Stimulated activated CD8-positive, alpha-beta memory T cell treated with anti-CD3 and anti-CD28 coated beads, Interleukin-2, amount 100 ng/mL, for 48 hours (primary cell): ENCODE measurements around the gene PSMC2.

ENCODE experiments used
- DNase-seq, 2 donors: peaks; one replicate each; pipeline ENCODE4 v3.0.0-alpha.2; 2020; ENCODE audit warnings: low read depth in 2 of 2

The PSMC2 gene

GRCh38 chr7:103347507-103348267 is at the start of gene PSMC2:
Gene PSMC2, plus strand, starts transcription at chr7:103347643. Its CDS starts 69 bp downstream, at chr7:103347712.
- peak; percentile 53 to 72 for DNase-seq

- no peak for DNase-seq
Observed at GRCh38 chr7:103297837-103298179, 49.6 kb upstream of the PSMC2 start.

GRCh38 chr7:103299660-103300059 is 47.8 kb upstream of the PSMC2 start:
- DNase-seq: no peak

GRCh38 chr7:103301441-103301840 is 46.0 kb upstream of the PSMC2 start:
- no peak for DNase-seq

GRCh38 chr7:103307503-103308231 is 39.8 kb upstream of the PSMC2 start:
- no peak for DNase-seq

- no peak for DNase-seq
Observed at GRCh38 chr7:103314852-103315251, 32.6 kb upstream of the PSMC2 start.

GRCh38 chr7:103316380-103316941 is 31.0 kb upstream of the PSMC2 start:
- no peak for DNase-seq

GRCh38 chr7:103317009-103317408 is 30.4 kb upstream of the PSMC2 start:
- no peak for DNase-seq

GRCh38 chr7:103325744-103326143 is 21.7 kb upstream of the PSMC2 start:
- no peak for DNase-seq

- DNase-seq: no peak
Observed at GRCh38 chr7:103336761-103337160, 10.7 kb upstream of the PSMC2 start.

GRCh38 chr7:103338864-103339263 is 8.6 kb upstream of the PSMC2 start:
- DNase-seq: no peak

GRCh38 chr7:103341466-103341865 is 6.0 kb upstream of the PSMC2 start:
- DNase-seq: no peak

GRCh38 chr7:103343332-103343731 is 4.1 kb upstream of the PSMC2 start:
- DNase-seq: no peak

GRCh38 chr7:103343758-103344452 is 3.5 kb upstream of the PSMC2 start:
- peak in 1 of 2 donors; percentile 19 for DNase-seq

- peak; percentile 72 to 76 for DNase-seq
Observed at GRCh38 chr7:103344453-103345149, 2.8 kb upstream of the PSMC2 start, which contains the start of gene DNAJC2. Gene DNAJC2, minus strand, starts transcription at chr7:103344767. Its CDS starts 145 bp downstream, at chr7:103344622.

GRCh38 chr7:103346396-103346795 is 1.0 kb upstream of the PSMC2 start:
- no peak for DNase-seq

GRCh38 chr7:103348452-103348851 is 1.0 kb downstream of the PSMC2 start:
- no peak for DNase-seq

- DNase-seq: no peak
Observed at GRCh38 chr7:103348959-103349358, 1.5 kb downstream of the PSMC2 start.

GRCh38 chr7:103349805-103350204 is 2.4 kb downstream of the PSMC2 start:
- no peak for DNase-seq

GRCh38 chr7:103369432-103369831 is 22.0 kb downstream of the PSMC2 start:
- no peak for DNase-seq

- DNase-seq: no peak
Observed at GRCh38 chr7:103373866-103374643, 26.6 kb downstream of the PSMC2 start.
